HFFc6 (cell line): ENCODE data around the gene MRPL38. TPM values are rescaled to one million over a fixed set of nuclear protein-coding genes. Genes with fewer than 3 reads are reported as not detected.

ENCODE experiments used
- DNase-seq: peaks from one replicate; pipeline ENCODE4 v3.0.0-alpha.2; 2018
- H3K27ac Mint-ChIP-seq: 2 replicates; pipeline ENCODE4 v1.8.0; 2020; ENCODE audit warnings: mild to moderate bottlenecking, mixed read lengths
- H3K27me3 Mint-ChIP-seq: 2 replicates; pipeline ENCODE4 v1.8.0; 2021; ENCODE audit warnings: mild to moderate bottlenecking, moderate library complexity, mixed read lengths; ENCODE audit not compliant: insufficient read depth
- H3K36me3 Mint-ChIP-seq: 2 replicates; pipeline ENCODE4 v1.8.0; 2021; ENCODE audit warnings: low read depth, mixed read lengths
- H3K4me1 Mint-ChIP-seq: 2 replicates; pipeline ENCODE4 v1.8.0; 2020; ENCODE audit warnings: low read depth, mixed read lengths
- H3K4me3 Mint-ChIP-seq: 2 replicates; pipeline ENCODE4 v1.8.0; 2020; ENCODE audit warnings: mild to moderate bottlenecking, moderate library complexity, mixed read lengths
- H3K9me3 Mint-ChIP-seq: 2 replicates; pipeline ENCODE4 v1.8.0; 2020; ENCODE audit warnings: mild to moderate bottlenecking, mixed read lengths
- long read RNA-seq: library from polyadenylated mRNA; unstranded; transcript quantifications from one replicate; pipeline ENCODE4 v2.0.0, GENCODE V29; 2019
- total RNA-seq, 6 experiments: library from RNA; stranded (reverse); fragmentation: NEBNext Ultra II Directional; extraction: Animal tissue kit (Norgen Biotek cat#: 25700); gene quantifications; 2 replicates in 1 of 6; 3 replicates in 5 of 6; pipeline ENCODE4 v1.2.3, GENCODE V29; 2021
- TF ChIP-seq, protein P1 (sequence below): fragments of 200-600 bp; sonication (generic); IDR thresholded peaks from 2 replicates; pipeline ENCODE4 v1.5.0; 2021; ENCODE audit warnings: antibody characterized with exemption, mild to moderate bottlenecking

The MRPL38 gene
- total RNA-seq, result 10 to 100 TPM; 64.9 to 89.8 (median 70.3) TPM
- long read RNA-seq, transcript MRPL38-201 (9 exons, 1,888 nt), result major isoform, 96 of 110 reads
- long read RNA-seq, partial matches to known transcripts, result 5 of 110 reads
- long read RNA-seq, other reads (novel, unspliced or antisense), result 5 of 110 reads

DNA sequence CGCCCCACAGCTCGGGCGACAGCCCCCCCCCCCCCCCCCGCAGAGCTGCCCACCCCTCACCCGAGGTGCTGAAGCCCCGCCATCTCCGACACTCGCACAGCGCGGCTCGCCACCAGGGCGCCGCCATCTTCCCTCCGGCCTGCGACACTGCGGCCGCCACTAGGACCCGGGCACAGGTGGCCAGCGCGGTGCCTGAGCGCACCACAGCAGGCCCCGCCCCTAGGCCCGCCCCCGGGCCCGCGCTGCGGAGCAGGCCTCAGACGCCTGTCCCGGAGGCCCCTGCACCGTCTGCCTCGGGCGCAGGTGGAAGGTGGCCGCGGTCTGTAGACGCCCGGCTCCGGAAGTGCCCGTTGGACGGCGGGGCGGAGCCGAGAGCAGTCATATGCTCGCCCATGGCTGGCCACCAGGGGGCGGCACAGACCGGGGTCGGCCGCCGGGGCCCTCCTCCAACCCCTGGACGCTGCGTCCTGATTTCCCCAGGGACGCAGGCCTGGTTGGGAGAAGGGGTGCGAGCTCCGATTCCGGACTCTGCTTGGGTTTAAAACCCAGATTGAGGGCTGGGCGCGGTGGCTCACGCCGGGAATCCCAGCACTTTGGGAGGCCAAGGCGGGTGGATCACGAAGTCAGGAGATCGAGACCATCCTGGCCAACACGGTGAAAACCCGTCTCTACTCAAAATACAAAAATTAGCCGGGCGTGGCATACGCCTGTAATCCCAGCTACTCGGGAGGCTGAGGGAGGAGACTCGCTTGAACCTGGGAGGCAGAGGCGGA lies at the start of gene MRPL38:
Gene MRPL38 (minus strand): TSS at position 136 of the 773 bp plus-strand sequence. CDS start 9 bp downstream, at position 127.
- Mint-ChIP-seq H3K36me3 (no peaks in the 10 kb centered on the region), H3K4me3 (peak within 1 kb of the TSS; percentile 97), H3K9me3 (no peaks in the 10 kb centered on the region), H3K4me1 (peaks cover 9% of the 10 kb centered on the region; the same call in 1 of the 2 replicates), H3K27me3 (peaks cover 2% of the 10 kb centered on the region; the same call in 1 of the 2 replicates), H3K27ac (peak within 1 kb of the TSS; percentile 95)
- TF ChIP-seq, protein P1, sequence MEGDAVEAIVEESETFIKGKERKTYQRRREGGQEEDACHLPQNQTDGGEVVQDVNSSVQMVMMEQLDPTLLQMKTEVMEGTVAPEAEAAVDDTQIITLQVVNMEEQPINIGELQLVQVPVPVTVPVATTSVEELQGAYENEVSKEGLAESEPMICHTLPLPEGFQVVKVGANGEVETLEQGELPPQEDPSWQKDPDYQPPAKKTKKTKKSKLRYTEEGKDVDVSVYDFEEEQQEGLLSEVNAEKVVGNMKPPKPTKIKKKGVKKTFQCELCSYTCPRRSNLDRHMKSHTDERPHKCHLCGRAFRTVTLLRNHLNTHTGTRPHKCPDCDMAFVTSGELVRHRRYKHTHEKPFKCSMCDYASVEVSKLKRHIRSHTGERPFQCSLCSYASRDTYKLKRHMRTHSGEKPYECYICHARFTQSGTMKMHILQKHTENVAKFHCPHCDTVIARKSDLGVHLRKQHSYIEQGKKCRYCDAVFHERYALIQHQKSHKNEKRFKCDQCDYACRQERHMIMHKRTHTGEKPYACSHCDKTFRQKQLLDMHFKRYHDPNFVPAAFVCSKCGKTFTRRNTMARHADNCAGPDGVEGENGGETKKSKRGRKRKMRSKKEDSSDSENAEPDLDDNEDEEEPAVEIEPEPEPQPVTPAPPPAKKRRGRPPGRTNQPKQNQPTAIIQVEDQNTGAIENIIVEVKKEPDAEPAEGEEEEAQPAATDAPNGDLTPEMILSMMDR, result peak; percentile 100
- DNase-seq, result peak; percentile 95

DNA sequence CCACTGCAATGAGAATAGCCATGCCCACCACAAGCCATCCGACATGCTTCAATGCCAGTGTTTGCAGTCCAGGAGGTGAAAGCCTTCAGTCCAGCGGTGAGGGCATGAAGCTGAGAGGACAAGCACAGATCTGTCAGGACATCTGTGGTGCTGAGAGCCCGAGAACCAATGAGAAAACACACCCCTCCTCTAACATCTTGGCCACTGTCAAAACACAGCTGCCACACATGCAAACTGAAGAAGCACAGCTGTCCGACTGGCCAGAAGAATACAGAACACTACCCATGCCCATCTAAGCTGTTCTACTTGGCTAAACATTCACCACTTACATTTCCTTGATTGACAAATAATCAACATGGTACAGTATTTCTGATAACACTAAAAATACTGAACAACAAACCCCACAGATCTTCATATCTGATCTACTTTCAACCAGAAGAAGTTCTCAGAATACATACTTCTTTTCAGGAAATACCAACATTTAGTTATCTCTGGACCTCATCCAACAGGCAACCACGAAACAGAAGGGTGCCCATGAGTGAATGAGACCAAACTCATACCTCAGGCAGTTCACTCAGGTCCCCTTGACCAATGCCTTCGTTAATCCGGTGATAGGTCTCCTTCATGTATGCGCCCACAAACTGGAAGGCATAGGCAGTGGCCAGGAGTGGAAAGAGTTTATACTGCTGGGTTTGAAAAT lies 46.3 kb upstream of the MRPL38 start:
- Mint-ChIP-seq H3K27ac (no peak overlapping the region), H3K27me3 (no peaks in the 10 kb centered on the region; the same call in 1 of the 2 replicates), H3K36me3 (peaks cover 29% of the 10 kb centered on the region), H3K9me3 (no peaks in the 10 kb centered on the region), H3K4me3 (no peak overlapping the region), H3K4me1 (peaks cover 12% of the 10 kb centered on the region)
- DNase-seq, result no peak
- TF ChIP-seq, protein P1, result no peak

DNA sequence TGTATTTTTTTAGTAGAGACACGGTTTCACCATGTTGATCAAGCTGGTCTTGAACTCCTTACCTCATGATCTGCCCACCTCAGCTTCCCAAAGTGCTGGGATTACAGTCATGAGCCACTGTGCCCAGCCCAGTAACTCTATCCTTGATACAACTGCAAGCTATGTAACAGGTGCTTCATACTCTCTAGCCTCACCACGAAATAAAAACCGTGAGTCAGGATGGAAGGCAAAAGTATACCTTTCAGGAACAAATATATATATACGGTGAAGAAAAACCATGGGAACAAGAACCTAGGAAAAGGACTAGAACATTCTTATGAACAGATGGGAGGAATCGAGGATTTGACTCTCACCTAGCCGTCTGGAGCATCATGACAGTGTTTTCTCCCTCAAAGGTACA lies 45.7 kb upstream of the MRPL38 start:
- Mint-ChIP-seq H3K4me1 (peaks cover 12% of the 10 kb centered on the region), H3K27ac (no peak overlapping the region), H3K9me3 (no peaks in the 10 kb centered on the region), H3K36me3 (peaks cover 25% of the 10 kb centered on the region), H3K27me3 (no peaks in the 10 kb centered on the region; the same call in 1 of the 2 replicates), H3K4me3 (no peak overlapping the region)
- TF ChIP-seq, protein P1, result no peak
- DNase-seq, result no peak

DNA sequence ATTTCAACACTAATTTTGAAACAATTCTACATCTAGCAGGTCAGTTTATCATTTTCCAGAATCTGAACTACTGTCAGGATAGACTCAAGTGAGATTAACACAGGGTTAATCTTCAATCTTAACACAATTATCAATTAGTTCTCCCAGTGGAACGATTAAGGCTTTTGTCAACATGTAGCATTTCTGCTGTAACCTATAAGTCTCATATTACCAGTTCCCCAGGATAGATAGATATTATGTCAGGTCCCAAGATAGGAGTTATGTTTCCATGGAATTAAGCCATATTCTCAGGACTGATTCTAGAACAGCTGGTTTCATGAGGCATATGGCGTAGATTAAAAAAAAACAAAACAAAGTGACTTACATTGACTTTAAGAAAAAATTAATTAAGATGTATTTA lies 40.5 kb upstream of the MRPL38 start:
- Mint-ChIP-seq H3K9me3 (no peaks in the 10 kb centered on the region), H3K4me1 (peaks cover 15% of the 10 kb centered on the region)

DNA sequence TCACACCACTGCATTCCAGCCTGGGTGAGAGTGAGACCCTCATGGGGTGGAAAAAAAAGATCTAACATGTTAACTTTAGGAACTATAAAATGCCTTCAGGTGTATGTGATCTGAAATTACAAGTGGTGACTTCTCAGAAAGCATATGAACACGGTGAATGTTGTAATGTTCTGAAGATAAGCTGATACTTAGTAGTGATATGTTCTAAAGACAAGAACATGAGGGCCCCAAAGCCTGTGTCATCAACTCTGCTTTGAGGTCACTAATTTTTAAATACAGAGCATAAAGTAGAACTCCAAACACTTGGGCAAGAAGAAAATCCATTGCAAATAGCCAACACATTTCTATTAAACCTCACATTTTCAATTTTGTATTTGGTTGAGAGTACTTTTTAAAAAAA lies 38.8 kb upstream of the MRPL38 start:
- TF ChIP-seq, protein P1, result no peak
- Mint-ChIP-seq H3K4me1 (peaks cover 17% of the 10 kb centered on the region), H3K27me3 (peaks cover 5% of the 10 kb centered on the region), H3K9me3 (no peaks in the 10 kb centered on the region), H3K27ac (no peak overlapping the region), H3K4me3 (no peak overlapping the region), H3K36me3 (peaks cover 4% of the 10 kb centered on the region; the same call in 1 of the 2 replicates)
- no peak for DNase-seq

More for the DNA sequence above, 40.5 kb upstream of the MRPL38 start:
- Mint-ChIP-seq H3K27ac (no peak overlapping the region), H3K4me3 (no peak overlapping the region), H3K27me3 (peaks cover 5% of the 10 kb centered on the region), H3K36me3 (peaks cover 9% of the 10 kb centered on the region)
- DNase-seq, result no peak
- TF ChIP-seq, protein P1, result no peak
